Subcutaneous adipose tissue (tissue), 4 donors: ENCODE measurements around the gene DCANP1. TPM values are rescaled to one million over a fixed set of nuclear protein-coding genes. Genes with fewer than 3 reads are reported as not detected.

Source experiments
- CTCF ChIP-seq: fragments of 450-650 bp; IDR thresholded peaks from one replicate; pipeline ENCODE4 v1.5.1; 2016; ENCODE audit warnings: low read depth, mild to moderate bottlenecking, control low read depth, antibody characterized with exemption, moderate library complexity
- total RNA-seq, 4 donors: library from RNA; depleted of rRNA; stranded (reverse); fragments of >200 nt; gene quantifications; one replicate each; pipeline ENCODE4 v1.1.0, GENCODE V29; 2016

DCANP1 gene
- total RNA-seq, 4 donors from 2014 or later = 0.17 TPM; not detected in 3

GRCh38 chr5:135452321-135453030 lies 5.3 kb upstream of the DCANP1 start, which contains the start of gene TIFAB:
TSS of gene TIFAB (minus strand) at chr5:135452351. CDS start at chr5:135449939, 2,412 bp downstream.
- no peak for TF ChIP-seq CTCF

DNA sequence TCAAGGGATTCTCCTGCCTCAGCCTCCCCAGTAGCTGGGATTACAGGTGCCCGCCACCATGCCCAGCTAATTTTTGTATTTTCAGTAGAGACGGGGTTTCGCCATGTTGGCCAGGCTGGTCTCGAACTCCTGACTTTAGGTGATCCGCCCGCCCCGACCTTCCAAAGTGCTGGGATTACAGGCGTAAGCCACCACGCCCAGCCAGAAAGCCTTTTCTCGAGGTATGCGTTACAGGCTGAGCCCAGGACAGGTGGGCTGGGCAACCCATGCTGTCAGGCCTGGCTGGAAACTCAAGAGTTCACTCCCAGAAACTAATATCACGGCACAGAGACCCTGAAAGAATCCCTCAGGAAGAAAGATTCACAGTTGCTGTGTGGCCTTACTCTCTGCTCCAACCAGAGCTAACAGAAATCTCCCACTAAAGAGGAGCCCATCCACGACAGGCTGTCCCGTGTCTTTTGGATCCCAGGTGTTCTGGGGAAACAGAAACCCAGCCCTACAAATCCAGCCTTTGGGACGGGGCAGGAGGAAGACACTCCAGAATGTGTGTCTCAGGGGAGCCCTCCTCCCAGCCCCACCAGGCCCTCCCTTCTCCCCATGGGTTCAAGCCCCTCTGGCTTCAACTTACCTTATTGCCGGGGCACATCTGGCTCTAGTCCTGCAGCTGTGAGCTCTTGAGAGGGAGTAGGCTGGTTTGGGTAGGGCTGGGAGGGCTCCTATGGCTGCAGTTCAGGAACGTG lies 4.6 kb upstream of the DCANP1 start:
- no peak for TF ChIP-seq CTCF

DNA sequence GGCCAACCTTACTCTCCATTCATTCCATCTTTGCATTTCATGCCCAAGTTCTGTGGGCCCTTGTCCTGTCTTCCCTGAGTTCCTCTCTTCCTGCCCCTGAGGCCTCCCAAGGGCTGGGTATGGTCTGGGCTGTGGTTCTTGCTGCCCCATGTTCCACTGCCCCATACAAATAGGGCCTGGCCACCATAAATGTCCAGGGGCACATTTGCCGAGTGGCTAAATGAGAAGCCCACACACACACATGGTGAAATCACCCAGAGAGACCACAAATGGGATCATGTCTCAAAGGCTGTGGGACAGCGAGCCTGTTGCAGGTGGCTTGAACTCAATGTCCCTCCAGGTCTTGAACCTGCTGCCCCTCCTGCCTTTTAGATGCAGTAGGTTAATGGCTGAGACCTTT lies 3.8 kb upstream of the DCANP1 start:
- TF ChIP-seq CTCF = no peak

DNA sequence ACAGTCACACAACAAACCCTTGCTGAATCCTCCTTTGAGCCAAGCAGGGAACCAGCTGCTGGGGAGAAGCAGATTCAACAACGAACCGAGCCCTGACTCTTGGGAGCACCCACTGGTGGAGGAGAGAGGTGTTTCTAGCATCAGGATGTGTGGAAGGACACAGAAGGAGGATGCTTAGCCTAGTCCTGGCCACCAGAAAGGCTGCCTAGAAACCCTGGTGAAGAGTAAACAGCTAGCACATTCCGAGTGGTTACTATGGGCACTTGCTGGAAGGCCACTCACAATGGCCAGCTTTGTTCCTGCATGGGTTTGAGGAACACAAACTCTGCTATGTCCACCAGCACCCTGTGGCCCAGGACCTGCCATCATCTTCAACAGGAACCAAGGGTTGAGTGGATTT lies 3.2 kb upstream of the DCANP1 start:
- no peak for TF ChIP-seq CTCF

DNA sequence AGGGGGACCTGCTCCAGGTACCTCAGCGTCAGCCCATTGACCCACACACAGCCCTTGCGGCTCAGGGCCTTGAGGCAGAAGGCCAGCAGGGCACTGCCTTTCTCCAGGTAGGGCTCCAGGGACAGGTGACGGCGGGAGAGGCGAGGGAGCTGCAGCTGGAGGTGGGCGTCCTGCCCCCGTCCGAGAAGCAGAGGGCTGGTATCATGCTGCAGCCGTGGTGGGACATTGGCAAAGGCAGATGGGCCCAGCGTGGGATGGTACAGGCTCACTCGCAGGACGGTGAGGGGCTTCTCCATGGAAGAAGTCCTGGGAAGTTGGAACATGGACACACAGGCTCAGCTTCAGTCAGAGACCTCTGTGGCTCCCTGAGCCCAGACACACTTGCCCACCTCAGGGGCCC lies 2.5 kb upstream of the DCANP1 start:
- no peak for TF ChIP-seq CTCF

DNA sequence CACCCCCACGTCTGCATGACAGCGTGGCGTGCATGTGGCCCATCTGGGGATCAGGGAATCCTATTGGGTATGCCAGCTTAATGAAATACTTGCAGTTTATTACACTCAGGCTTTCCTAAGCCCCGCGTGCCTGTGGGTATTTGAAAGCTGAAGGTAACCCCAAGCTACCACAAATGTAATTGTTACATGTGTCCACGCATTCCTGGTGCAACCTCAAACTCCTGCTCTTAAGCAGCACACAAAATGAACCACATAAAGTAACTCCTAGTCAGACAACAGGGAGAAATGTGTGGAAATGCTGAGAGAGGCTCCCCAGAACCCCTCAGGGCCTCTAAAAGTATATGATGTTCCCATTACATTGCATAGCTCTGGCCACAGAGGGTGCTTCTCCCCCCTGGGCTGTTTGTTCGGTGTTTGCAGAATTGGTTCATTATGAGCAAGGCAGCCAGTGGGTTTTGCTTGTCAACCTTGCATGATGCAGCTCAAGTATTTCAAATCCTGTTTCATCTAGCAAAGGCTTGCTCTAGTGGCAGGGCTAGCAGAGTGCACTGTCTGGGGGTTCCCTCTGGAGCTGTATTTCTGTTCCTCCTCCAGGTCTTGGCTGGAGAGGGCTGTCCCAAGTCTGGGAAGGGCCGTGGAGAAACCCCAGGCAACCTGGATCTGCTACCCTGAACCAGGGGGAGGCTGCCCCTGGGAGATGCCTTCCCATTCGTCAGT lies 1.8 kb upstream of the DCANP1 start:
- TF ChIP-seq CTCF = no peak

DNA sequence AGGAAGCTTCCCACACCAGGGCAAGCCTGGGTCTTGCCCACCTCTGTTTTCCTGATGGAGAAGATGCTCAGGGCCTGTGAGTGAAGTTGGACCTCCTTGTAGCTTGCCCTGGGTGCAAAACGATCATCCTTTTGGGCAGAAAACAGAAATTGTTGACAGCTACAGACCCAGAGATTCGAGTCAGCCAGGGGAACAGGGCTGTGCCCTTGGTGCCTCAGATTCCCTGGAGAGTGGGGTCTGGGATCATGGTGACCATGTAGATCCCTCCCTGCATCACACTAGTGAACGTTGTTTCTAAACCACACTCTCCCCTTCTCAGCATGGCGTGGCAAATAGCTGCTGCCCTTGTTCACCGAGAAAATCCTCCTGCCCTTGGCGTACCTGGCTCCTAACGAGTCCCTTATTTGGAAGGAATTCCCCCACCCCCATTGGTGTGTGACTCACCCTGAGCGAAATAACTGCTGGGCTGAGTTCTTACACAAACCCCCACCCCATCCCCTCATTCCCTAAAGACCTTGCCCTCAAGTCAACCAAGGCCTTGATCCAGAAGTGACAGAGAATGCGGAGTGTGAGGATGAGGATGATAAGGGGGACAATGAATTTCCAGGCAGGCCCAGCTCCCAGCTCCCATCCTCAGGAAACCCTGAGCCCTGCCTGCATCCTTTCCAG lies 1.1 kb upstream of the DCANP1 start:
- no peak for TF ChIP-seq CTCF
